K562 (cell line): Measurements from ENCODE around the gene SH3BP5. TPM values are rescaled to one million over a fixed set of nuclear protein-coding genes. Genes with fewer than 3 reads are reported as not detected.

Experiments
- ATF1 ChIP-seq, 2 experiments: fragments of 450-650 bp in 1 of 2; IDR thresholded peaks; 2 replicates each; pipeline ENCODE4 v1.6.1; 2016; ENCODE audit warnings: missing compliant biosample characterization in 1 of 2, missing genetic modification characterization in 1 of 2
- CBX3 ChIP-seq, 2 experiments: IDR thresholded peaks; 1 replicate in 1 of 2; 2 replicates in 1 of 2; pipeline ENCODE4 v1.6.1; 2012; ENCODE audit warnings: inconsistent platforms in 2 of 2, low read length in 2 of 2, borderline replicate concordance in 1 of 2, control low read depth in 1 of 2
- DPF2 ChIP-seq: fragments of 450-650 bp; IDR thresholded peaks from 2 replicates; pipeline ENCODE4 v1.6.1; 2016
- GABPB2 ChIP-seq: fragments of 250-450 bp; sonication (Bioruptor Pico); conservative IDR thresholded peaks from 2 replicates; pipeline ENCODE4 v1.5.1; 2021; ENCODE audit warnings: mild to moderate bottlenecking
- HDAC8 ChIP-seq: fragments of 450-650 bp; IDR thresholded peaks from 2 replicates; pipeline ENCODE4 v1.6.1; 2016; ENCODE audit warnings: mild to moderate bottlenecking, missing genetic modification characterization, moderate library complexity, missing compliant biosample characterization
- JUND ChIP-seq, 2 experiments: IDR thresholded peaks; 2 replicates in 1 of 2; 3 replicates in 1 of 2; pipeline ENCODE4 v1.6.1; 2011; ENCODE audit warnings: borderline replicate concordance in 2 of 2, low read depth in 2 of 2, low read length in 2 of 2, improper control_type of control experiment in 1 of 2, missing biosample characterization in 1 of 2, missing genetic modification characterization in 1 of 2, missing genetic modification reagents in 1 of 2
- KLF1 ChIP-seq: fragments of 450-650 bp; IDR thresholded peaks from 2 replicates; pipeline ENCODE4 v1.6.1; 2016; ENCODE audit warnings: missing genetic modification characterization, missing compliant biosample characterization
- MYNN ChIP-seq, 2 experiments: sonication (generic); formaldehyde crosslinking in 1 of 2; IDR thresholded peaks; 2 replicates each; pipeline versions ENCODE4 v1.5.0 to v1.6.1; 2016 to 2020; ENCODE audit warnings: antibody characterized with exemption in 1 of 2, missing genetic modification reagents in 1 of 2
- POLR2AphosphoS5 ChIP-seq: IDR thresholded peaks from 2 replicates; pipeline ENCODE4 v1.6.1; 2011; ENCODE audit warnings: mild to moderate bottlenecking, low read depth, low read length, moderate library complexity; ENCODE audit not compliant: control insufficient read depth, insufficient read depth
- POLR2H ChIP-seq: IDR thresholded peaks from 2 replicates; pipeline ENCODE4 v1.6.1; 2016; ENCODE audit warnings: missing genetic modification characterization, low read depth, mild to moderate bottlenecking, control low read depth, missing compliant biosample characterization, moderate library complexity
- RAD21 ChIP-seq, 2 experiments: fragments of 250-450 bp in 1 of 2; fragments of 450-650 bp in 1 of 2; sonication (Bioruptor Pico) in 1 of 2; formaldehyde crosslinking in 1 of 2; IDR thresholded peaks in 1 of 2; conservative IDR thresholded peaks in 1 of 2; 2 replicates each; pipeline versions ENCODE4 v1.4.0 to v1.8.0; 2020 to 2022; ENCODE audit warnings: mild to moderate bottlenecking in 2 of 2, moderate library complexity in 1 of 2
- SMAD4 ChIP-seq: fragments of 250-450 bp; sonication (Bioruptor Pico); conservative IDR thresholded peaks from 2 replicates; pipeline ENCODE4 v1.8.0; 2021; ENCODE audit warnings: inconsistent platforms, mild to moderate bottlenecking, moderate library complexity
- TEAD4 ChIP-seq, 2 experiments: sonication (generic) in 1 of 2; formaldehyde crosslinking in 1 of 2; IDR thresholded peaks; 2 replicates each; pipeline versions ENCODE4 v1.6.1 to v1.8.0; 2012 to 2022; ENCODE audit warnings: borderline replicate concordance in 1 of 2, inconsistent platforms in 1 of 2, low read length in 1 of 2, mild to moderate bottlenecking in 1 of 2, missing genetic modification reagents in 1 of 2
- polyA plus RNA-seq, 8 experiments: library from polyadenylated mRNA; depleted of rRNA in 4 of 8; stranded (reverse) in 5 of 8; unstranded in 3 of 8; fragments of >200 nt; fragmentation: Nextera tagmentation in 2 of 8; fragmentation: Illumina TruSeq in 1 of 8; extraction: Ambion mirVana in 2 of 8; extraction: Trizol in 1 of 8; gene quantifications; 2 replicates each; pipeline versions ENCODE4 v1.2.1 to v1.2.3, GENCODE V29; 2011 to 2014; ENCODE audit warnings: inconsistent platforms in 1 of 8, missing spikeins in 1 of 8
- total RNA-seq, 7 experiments: library from RNA; depleted of rRNA in 6 of 7; stranded (reverse); fragments of >200 nt in 6 of 7; fragmentation: Illumina TruSeq in 2 of 7; extraction: Trizol in 2 of 7; gene quantifications; 2 replicates each; pipeline versions ENCODE4 v1.2.1 to v1.2.3, GENCODE V29; 2011 to 2021; ENCODE audit warnings: low replicate concordance in 1 of 7
- TF ChIP-seq, protein P1 (sequence below), 2 experiments: fragments of 450-650 bp; IDR thresholded peaks; 2 replicates each; pipeline ENCODE4 v1.6.1; 2018; ENCODE audit warnings: mild to moderate bottlenecking in 2 of 2, low read depth in 1 of 2; ENCODE audit not compliant: partially characterized antibody in 2 of 2
- TF ChIP-seq, protein P2 (sequence below): sonication (generic); formaldehyde crosslinking; IDR thresholded peaks from 2 replicates; pipeline ENCODE4 v1.9.0; 2022; ENCODE audit warnings: mild to moderate bottlenecking, missing genetic modification reagents

Gene SH3BP5
- total and polyA plus RNA-seq, 9 of the 15 experiments (the other 6 are each of a cell fraction or from before 2014, with no cell fraction given) = 2.9 to 29.0 (median 14.9) TPM

DNA sequence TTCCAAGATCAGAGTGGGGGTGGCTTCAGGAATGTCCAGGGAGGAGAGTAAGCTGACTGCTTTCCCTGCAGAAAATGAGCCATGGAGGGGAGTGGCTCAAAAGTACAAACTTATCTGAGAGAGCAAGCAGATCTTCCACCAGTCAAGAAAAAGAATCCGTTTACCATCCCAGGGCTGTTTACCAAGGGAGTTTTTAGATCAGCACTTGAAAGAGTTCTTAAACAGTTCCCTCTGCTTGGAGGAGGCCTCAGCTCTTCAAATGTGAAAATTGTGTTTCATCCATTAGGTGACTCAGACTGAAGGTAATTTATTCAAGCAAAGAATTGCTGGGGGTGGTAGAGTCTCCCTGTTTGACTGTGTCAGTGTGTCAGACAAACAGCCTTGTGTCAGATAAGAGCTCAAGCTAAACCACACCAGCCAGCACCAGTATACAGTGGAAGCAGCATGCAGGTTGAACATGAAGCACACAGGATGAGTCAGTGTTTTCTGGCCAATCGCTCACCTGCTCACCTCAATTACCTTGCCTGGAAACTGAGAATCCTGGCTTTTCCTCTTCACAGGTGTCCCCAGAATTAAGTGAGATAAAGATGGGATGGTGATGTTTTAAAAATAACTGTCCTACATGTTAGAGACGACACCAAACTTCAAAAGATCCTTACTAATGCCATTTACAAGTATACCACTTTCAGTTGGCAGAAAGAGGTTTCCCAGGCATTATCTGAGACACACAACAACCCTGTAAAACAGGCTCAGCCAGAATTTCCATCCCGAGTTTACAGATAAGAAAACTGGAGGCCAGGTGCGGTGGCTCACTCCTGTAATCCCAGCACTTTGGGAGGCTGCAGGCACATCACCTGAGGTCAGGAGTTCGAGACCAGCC is 21.7 kb downstream of the SH3BP5 start (continued):
- TF ChIP-seq ATF1 (CRISPR knock-in tag; IDR thresholded peaks at IDR 0.05) (no peak), ATF1 (tag; IDR thresholded peaks at IDR 0.05) (peak; percentile 67), MYNN (IDR thresholded peaks at IDR 0.05) (0 out of 2 replicates have a peak, but pooled peaks have one; percentile 55), MYNN (CRISPR knock-in tag; IDR thresholded peaks at IDR 0.05) (no peak), JUND (IDR thresholded peaks at IDR 0.05; ENCODE audit: borderline replicate concordance, low read depth, low read length) (peak; percentile 87), JUND (tag; IDR thresholded peaks at IDR 0.05; ENCODE audit: borderline replicate concordance, low read depth, low read length) (peak; percentile 95), KLF1 (tag) (no peak), HDAC8 (tag) (no peak), GABPB2 (no peak), POLR2H (no peak), DPF2 (peak; percentile 95), TEAD4 (IDR thresholded peaks at IDR 0.05; ENCODE audit: low read length) (peak; percentile 62; the same call in 1 of the 2 replicates), TEAD4 (CRISPR knock-in tag; IDR thresholded peaks at IDR 0.05; ENCODE audit: borderline replicate concordance) (no peak), SMAD4 (CRISPR knock-in tag) (peak; percentile 64), RAD21 (CRISPR knock-in tag; conservative IDR thresholded peaks at IDR 0.05 in 1 of 2, IDR thresholded peaks at IDR 0.05 in 1 of 2) (peak in 1 of 2 experiments; percentile 23; a peak in 1 of 4 replicates), CBX3 (IDR thresholded peaks at IDR 0.05; ENCODE audit: borderline replicate concordance in 1 of 2, low read length in 2 of 2) (peak in 1 of 2 experiments; percentile 94; a peak in 1 of 3 replicates), POLR2AphosphoS5 (peak; percentile 52; the same call in 1 of the 2 replicates)
- TF ChIP-seq, protein P1, sequence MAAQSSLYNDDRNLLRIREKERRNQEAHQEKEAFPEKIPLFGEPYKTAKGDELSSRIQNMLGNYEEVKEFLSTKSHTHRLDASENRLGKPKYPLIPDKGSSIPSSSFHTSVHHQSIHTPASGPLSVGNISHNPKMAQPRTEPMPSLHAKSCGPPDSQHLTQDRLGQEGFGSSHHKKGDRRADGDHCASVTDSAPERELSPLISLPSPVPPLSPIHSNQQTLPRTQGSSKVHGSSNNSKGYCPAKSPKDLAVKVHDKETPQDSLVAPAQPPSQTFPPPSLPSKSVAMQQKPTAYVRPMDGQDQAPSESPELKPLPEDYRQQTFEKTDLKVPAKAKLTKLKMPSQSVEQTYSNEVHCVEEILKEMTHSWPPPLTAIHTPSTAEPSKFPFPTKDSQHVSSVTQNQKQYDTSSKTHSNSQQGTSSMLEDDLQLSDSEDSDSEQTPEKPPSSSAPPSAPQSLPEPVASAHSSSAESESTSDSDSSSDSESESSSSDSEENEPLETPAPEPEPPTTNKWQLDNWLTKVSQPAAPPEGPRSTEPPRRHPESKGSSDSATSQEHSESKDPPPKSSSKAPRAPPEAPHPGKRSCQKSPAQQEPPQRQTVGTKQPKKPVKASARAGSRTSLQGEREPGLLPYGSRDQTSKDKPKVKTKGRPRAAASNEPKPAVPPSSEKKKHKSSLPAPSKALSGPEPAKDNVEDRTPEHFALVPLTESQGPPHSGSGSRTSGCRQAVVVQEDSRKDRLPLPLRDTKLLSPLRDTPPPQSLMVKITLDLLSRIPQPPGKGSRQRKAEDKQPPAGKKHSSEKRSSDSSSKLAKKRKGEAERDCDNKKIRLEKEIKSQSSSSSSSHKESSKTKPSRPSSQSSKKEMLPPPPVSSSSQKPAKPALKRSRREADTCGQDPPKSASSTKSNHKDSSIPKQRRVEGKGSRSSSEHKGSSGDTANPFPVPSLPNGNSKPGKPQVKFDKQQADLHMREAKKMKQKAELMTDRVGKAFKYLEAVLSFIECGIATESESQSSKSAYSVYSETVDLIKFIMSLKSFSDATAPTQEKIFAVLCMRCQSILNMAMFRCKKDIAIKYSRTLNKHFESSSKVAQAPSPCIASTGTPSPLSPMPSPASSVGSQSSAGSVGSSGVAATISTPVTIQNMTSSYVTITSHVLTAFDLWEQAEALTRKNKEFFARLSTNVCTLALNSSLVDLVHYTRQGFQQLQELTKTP (IDR thresholded peaks at IDR 0.05; ENCODE audit: low read depth in 1 of 2, partially characterized antibody in 2 of 2) = peak in 1 of 2 experiments; percentile 39
- TF ChIP-seq, protein P2, sequence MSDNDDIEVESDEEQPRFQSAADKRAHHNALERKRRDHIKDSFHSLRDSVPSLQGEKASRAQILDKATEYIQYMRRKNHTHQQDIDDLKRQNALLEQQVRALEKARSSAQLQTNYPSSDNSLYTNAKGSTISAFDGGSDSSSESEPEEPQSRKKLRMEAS (CRISPR knock-in tag) = peak; percentile 94
